GM12875 (cell line): ENCODE data around the gene HMGCLL1.

Experiments used
- H3K4me3 ChIP-seq: one replicate; pipeline ENCODE4 v1.5.1; 2011; ENCODE audit warnings: low read depth, low read length, control low read depth
- TF ChIP-seq, protein P1 (sequence below): IDR thresholded peaks from 2 replicates; pipeline ENCODE4 v1.5.1; 2011; ENCODE audit warnings: low read depth, mild to moderate bottlenecking, control low read depth, inconsistent platforms, low read length, moderate library complexity, borderline replicate concordance; ENCODE audit not compliant: insufficient read depth

Gene HMGCLL1

GRCh38 chr6:55395871-55396270 is 183.1 kb downstream of the HMGCLL1 start:
- TF ChIP-seq, protein P1, sequence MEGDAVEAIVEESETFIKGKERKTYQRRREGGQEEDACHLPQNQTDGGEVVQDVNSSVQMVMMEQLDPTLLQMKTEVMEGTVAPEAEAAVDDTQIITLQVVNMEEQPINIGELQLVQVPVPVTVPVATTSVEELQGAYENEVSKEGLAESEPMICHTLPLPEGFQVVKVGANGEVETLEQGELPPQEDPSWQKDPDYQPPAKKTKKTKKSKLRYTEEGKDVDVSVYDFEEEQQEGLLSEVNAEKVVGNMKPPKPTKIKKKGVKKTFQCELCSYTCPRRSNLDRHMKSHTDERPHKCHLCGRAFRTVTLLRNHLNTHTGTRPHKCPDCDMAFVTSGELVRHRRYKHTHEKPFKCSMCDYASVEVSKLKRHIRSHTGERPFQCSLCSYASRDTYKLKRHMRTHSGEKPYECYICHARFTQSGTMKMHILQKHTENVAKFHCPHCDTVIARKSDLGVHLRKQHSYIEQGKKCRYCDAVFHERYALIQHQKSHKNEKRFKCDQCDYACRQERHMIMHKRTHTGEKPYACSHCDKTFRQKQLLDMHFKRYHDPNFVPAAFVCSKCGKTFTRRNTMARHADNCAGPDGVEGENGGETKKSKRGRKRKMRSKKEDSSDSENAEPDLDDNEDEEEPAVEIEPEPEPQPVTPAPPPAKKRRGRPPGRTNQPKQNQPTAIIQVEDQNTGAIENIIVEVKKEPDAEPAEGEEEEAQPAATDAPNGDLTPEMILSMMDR = no peak
- H3K4me3 ChIP-seq = no peak overlapping the region

- TF ChIP-seq, protein P1 = no peak
- no peak overlapping the region for H3K4me3 ChIP-seq
Measured at GRCh38 chr6:55388211-55388610, 190.8 kb downstream of the HMGCLL1 start.
